HG02970 (cell line): ENCODE results near the gene PARVB.

ENCODE experiments used
- ATAC-seq: cut with Tn5 transposase; IDR thresholded peaks from one replicate; pipeline ENCODE4 v1.9.1; 2021; ENCODE audit warnings: mild to moderate bottlenecking, moderate library complexity, moderate number of reproducible peaks; ENCODE audit not compliant: unreplicated experiment, low FRiP score

PARVB gene

GRCh38 chr22:44172370-44173108, 148.4 kb downstream of the PARVB start:
- ATAC-seq: no peak

DNA sequence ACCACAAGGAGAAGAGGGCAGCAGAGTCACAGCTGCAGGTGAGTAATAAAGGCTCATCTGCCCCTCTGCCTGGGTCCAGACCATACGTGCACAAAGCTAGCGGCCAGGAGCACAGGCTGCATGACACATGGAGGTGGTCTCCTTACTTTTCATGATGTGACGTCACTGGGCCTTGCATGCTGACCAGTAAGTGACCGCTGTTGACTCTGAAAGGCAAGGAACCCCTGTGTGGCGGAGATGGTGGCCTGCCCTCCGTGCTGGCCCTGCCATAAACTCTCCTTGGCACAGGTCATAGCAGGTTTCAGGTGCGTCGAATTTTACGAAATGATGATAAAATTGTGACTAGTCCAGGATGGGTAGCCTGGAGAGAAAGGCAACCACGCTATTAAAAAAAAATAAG, 149.1 kb downstream of the PARVB start:
- ATAC-seq: no peak

DNA sequence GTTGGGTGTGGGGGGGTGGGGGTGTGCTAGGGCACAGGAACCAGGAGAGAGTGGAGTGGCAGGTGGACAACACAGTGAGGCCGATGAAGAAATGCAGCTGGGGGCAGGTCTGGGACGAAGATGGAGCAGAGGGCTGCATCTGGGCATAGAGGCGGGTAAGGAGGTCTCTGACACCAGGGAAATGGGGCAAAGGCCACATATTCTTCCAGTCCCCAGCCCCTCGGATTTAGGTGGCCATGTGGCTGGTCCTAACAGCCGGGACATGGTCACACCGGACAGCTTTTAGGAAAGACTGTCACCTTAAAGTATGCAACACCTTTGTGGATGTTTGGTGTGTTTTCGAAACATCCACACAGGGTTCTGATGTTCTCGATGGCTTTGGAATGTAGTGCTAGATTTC, 151.6 kb downstream of the PARVB start:
- no peak for ATAC-seq

DNA sequence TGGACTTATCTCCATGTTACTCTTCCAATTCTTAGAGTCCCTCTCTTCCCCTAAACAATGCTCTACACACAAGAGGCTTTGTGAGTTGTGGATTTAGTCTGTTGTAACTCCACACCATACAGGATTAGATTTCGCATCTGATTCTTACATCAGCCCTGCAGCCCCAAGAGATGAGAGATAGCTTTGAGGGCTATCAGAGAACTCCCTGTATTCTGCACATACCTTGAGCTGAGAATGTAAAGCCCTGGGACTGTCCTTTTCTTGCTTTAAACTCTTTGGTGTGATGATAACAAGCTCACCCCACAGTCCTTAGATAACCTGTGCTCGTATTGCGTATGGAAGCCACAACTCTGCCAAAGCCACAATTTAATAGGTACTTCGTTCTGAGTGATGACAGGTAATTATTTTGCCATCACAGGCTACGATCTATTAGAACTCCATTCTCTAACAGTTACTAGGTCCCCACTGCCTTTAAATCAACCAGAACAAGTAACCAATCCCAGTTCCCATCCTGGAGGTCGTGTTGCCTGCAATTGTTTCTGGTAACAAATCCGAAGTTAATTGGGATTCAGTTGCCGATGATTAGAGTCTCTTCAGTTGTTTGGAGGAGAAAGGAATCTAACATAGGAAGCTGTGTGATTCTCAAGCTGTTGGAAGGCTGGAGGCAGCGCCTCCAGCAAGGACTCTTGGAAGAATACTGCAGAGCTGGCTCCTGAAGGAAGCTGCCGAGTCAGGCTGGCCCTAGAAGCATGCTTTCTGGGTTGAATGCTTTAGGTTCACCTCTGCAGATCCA, 155.3 kb downstream of the PARVB start:
- no peak for ATAC-seq

GRCh38 chr22:44179989-44180705, 156.0 kb downstream of the PARVB start:
- no peak for ATAC-seq

DNA sequence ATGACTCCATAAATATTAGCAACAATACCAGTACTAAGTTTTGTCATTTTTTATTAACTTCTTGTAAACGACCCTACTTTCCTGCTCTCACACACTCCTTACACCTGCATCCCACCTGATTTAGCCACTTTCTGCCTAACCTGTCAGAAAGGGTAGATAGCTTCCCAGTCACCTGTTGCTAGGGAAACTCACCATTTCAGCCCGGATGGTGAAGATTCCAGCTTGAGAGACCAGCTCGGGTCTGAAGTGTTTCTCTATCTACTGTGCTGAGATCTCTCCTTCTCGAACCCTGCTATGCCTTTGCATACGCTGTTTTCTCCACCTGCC, 156.6 kb downstream of the PARVB start, which contains the start of gene PARVG:
TSS of gene PARVG (plus strand) at position 220 of the 327 bp plus-strand sequence. CDS start 2,405 bp downstream, outside the sequence.
- no peak for ATAC-seq

GRCh38 chr22:44181033-44181911, 157.2 kb downstream of the PARVB start:
- ATAC-seq: no peak

DNA sequence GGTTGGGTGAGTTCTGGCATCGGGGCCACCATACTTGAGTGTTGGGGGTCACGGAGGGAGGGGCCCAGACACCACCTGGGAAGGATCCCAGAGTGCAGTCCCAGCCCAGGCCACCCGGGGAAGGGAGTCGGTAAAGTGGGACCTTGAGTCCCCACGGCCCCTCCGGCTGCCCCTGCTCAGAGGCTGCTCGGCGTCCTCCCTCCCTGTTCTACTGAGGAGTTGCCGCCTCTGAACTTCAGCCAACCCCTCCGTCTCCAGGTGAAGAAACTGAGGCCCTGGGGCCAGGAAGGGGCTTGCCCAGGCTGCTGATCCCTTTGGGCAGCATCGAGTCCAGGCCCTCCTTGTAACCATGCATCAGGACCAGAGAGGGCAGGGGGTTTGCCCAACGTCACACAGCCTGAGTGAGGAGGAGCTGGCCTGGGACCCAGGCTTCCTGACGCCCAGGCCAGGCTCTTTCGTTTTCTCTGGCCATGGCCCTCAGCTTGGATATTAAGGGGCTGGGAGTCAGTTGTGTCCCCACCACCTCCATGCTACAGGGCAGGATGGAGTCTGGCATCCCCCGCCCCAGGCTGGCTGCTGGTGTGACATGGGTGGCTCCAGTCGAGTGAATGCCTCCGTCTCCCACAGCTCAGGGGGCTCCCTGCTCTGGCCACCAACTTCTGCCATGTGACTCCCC, 157.9 kb downstream of the PARVB start:
- ATAC-seq: no peak

- ATAC-seq: no peak
These were observed 158.6 kb downstream of the PARVB start for GRCh38 chr22:44182588-44183286.

GRCh38 chr22:44183287-44183588, 159.1 kb downstream of the PARVB start:
- no peak for ATAC-seq

GRCh38 chr22:44184006-44184405, 159.9 kb downstream of the PARVB start:
- no peak for ATAC-seq

- ATAC-seq: no peak
These were observed 161.4 kb downstream of the PARVB start for GRCh38 chr22:44185237-44186120.

- ATAC-seq: no peak
These were observed 162.0 kb downstream of the PARVB start for GRCh38 chr22:44186121-44186510.

- no peak for ATAC-seq
These were observed 162.6 kb downstream of the PARVB start for GRCh38 chr22:44186737-44187136.

DNA sequence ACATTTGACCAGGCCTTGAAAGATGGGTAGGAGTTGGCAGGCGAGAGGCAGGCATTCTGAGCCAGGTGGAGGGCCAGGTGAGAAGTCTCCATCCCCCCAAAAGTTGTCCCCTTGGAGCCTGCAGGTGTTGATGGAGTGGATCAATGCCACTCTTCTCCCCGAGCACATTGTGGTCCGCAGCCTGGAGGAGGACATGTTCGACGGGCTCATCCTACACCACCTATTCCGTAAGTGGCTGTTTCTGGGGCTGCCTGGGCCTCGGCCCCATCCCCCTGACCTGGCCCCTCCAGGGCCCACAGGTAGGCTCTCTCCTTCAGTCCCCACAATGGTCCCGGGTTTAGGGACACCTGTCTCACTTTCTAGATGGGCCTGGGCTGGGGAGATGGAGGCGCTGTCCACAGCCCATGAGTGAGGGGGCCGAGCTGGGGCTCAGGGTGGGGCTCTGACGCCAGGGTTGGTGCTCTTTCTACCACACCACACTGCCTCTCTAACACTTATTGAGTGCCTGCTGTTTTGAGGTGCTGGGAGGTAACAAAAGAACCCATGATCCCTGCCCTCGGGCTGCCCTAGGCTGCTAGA, 163.6 kb downstream of the PARVB start:
- no peak for ATAC-seq

DNA sequence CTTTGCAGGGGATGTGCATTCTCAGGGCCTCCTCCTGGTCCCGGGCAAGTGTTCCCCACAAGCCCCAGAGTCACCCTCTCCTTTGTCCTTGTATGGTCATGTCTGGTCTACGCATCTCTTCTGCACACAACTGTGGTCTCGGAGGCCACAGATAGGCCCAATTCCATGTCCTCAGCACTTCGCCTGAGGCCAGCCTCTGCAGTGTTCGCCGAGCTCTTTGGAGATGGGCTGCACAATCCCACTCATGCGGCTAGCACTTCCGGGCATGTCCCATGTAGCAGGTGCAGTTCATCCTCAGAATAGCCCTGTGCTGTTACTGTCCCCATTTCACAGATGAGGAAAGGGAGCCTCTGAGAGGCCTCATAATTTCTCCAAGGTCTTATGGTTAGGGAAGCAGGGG, 164.2 kb downstream of the PARVB start:
- ATAC-seq: no peak

- ATAC-seq: no peak
These were observed 165.0 kb downstream of the PARVB start for GRCh38 chr22:44188986-44189630.
